Thoracic aorta (tissue), 2 donors: ENCODE measurements around the gene KLHL15. TPM values are rescaled to one million over a fixed set of nuclear protein-coding genes. Genes with fewer than 3 reads are reported as not detected.

Experiments
- ATAC-seq: fragments of 150-250 bp; one replicate; pipeline ENCODE4 v1.8.0; 2017; ENCODE audit warnings: low read depth; ENCODE audit not compliant: insufficient number of reproducible peaks, low FRiP score
- DNase-seq: peaks from one replicate; pipeline ENCODE4 v3.0.0-alpha.2; 2020; ENCODE audit warnings: low spot score
- H3K27ac ChIP-seq, 2 donors: fragments of 200-600 bp; sonication (generic); 1 replicate in 1 of 2; 2 replicates in 1 of 2; pipeline ENCODE4 v1.5.1; 2016; ENCODE audit warnings: mild to moderate bottlenecking in 2 of 2, moderate library complexity in 2 of 2
- H3K27me3 ChIP-seq: fragments of 200-600 bp; sonication (generic); replicated peaks from 2 replicates; pipeline ENCODE4 v1.6.0; 2016; ENCODE audit warnings: mild to moderate bottlenecking; ENCODE audit not compliant: insufficient read depth
- H3K36me3 ChIP-seq: fragments of 200-600 bp; sonication (generic); one replicate; pipeline ENCODE4 v1.5.1; 2016
- H3K4me1 ChIP-seq, 2 donors: fragments of 200-600 bp; sonication (generic); 1 replicate in 1 of 2; 2 replicates in 1 of 2; pipeline versions ENCODE4 v1.5.1 to v1.6.0; 2016; ENCODE audit warnings: low read depth in 2 of 2, mild to moderate bottlenecking in 1 of 2; ENCODE audit not compliant: control insufficient read depth in 1 of 2
- H3K4me3 ChIP-seq: fragments of 200-600 bp; sonication (generic); 2 replicates; pipeline ENCODE4 v1.5.1; 2016; ENCODE audit warnings: mild to moderate bottlenecking
- H3K9me3 ChIP-seq: fragments of 200-600 bp; sonication (generic); 2 replicates; pipeline ENCODE4 v1.5.1; 2016
- CTCF ChIP-seq: fragments of 200-600 bp; sonication (generic); IDR thresholded peaks from one replicate; pipeline ENCODE4 v1.5.1; 2019; ENCODE audit warnings: antibody characterized with exemption
- total RNA-seq, 2 donors: library from RNA; depleted of rRNA; stranded (reverse); fragments of >200 nt; gene quantifications; one replicate each; pipeline versions ENCODE4 v1.1.0 to v1.2.3, GENCODE V29; 2016

Gene KLHL15
- total RNA-seq, 2 donors from 2014 or later = 4.7 to 13.1 TPM

- no peak for TF ChIP-seq CTCF
- DNase-seq = no peak
- ATAC-seq = no peak
- Histone ChIP-seq H3K9me3 (no peaks in the 10 kb centered on the region), H3K36me3 (no peaks in the 10 kb centered on the region), H3K27ac (no peak overlapping the region), H3K4me3 (no peak overlapping the region), H3K27me3 (no peaks in the 10 kb centered on the region), H3K4me1 (no peaks in the 10 kb centered on the region)
Measured at GRCh38 chrX:23937100-23937499, 89.9 kb downstream of the KLHL15 start.

- TF ChIP-seq CTCF = no peak
- H3K27ac ChIP-seq = no peak overlapping the region
- no peaks in the 10 kb centered on the region for H3K36me3 ChIP-seq
- ATAC-seq (no peak), DNase-seq (no peak)
- no peaks in the 10 kb centered on the region for H3K9me3 ChIP-seq
- no peaks in the 10 kb centered on the region for H3K4me1 ChIP-seq
- no peak overlapping the region for H3K4me3 ChIP-seq
- no peaks in the 10 kb centered on the region for H3K27me3 ChIP-seq
Measured at GRCh38 chrX:23936180-23936579, 90.8 kb downstream of the KLHL15 start.

- DNase-seq (no peak), ATAC-seq (no peak)
- Histone ChIP-seq H3K27me3 (no peaks in the 10 kb centered on the region), H3K9me3 (no peaks in the 10 kb centered on the region), H3K27ac (no peak overlapping the region), H3K4me1 (no peaks in the 10 kb centered on the region), H3K4me3 (no peak overlapping the region), H3K36me3 (no peaks in the 10 kb centered on the region)
- TF ChIP-seq CTCF = no peak
Measured at GRCh38 chrX:23935106-23935505, 91.9 kb downstream of the KLHL15 start.

Other genes starting within 250 kb of the KLHL15 start
- 100 to 1,000 TPM; 660 to 763 TPM for gene SAT1, start 244.0 kb downstream of the KLHL15 start, total RNA-seq
- 1 to 10 TPM; 1.5 to 5.1 TPM for gene APOO, start 119.2 kb downstream of the KLHL15 start, total RNA-seq
- gene CXorf58, start 119.2 kb downstream of the KLHL15 start, total RNA-seq = not detected
- gene EIF2S3, start 27.8 kb upstream of the KLHL15 start, total RNA-seq = 100 to 1,000 TPM in 1 of 2 donors, 10 to 100 TPM in 1; 71.5 to 100 TPM
- 10 to 100 TPM; 38.4 to 39.7 TPM for gene ZFX, start 122.5 kb upstream of the KLHL15 start, total RNA-seq